Stimulated activated CD8-positive, alpha-beta memory T cell treated with anti-CD3 and anti-CD28 coated beads, Interleukin-15, amount 100 ng/mL, for 4 hours (primary cell): ENCODE data around the gene CD244.
"Not testable (repeated sequence)": the region's sequence is repeated elsewhere in the genome, so short reads cannot be mapped to it uniquely, and the experiment has no call there.

Experiments
- DNase-seq, 2 donors: peaks; one replicate each; pipeline ENCODE4 v3.0.0-alpha.2; 2020; ENCODE audit warnings: low read depth in 2 of 2

Gene CD244

DNA sequence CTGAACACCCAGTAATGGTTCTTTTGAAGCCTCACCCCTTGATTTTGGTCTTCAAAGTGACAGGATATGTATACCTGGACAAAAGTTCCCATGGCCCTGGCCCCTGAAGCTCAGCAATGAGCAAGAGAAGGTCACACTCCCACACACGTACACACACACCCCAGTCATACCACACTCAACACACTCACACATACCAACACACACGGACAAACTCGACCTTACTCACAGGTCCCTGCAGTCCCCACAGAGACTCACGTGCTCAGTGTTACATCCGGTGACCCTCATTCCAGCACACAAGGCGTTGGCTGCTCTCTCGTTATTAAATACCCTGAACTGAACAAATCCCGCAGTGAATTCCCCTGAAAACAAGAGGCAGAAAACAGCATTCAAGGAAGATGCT is 16.4 kb upstream of the CD244 start:
- DNase-seq = no peak

DNA sequence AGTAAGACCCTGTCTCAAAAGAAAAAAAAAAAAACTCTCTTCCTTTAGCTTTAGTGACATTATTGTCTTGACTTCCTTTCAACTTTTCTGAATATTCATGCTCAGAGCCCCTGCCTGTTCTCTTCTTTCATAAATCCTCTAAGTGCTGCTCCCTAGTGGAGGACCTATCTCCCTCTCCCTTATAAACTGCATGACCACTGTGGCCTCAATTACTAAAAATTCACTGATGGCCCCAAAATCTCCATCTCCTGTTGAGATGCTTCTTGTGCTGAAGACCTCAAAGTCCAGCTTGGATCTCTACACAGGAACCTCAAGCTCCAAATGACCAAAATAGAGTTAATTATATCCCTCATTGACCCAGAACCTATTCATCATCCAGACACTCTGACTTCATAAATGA is 14.5 kb upstream of the CD244 start:
- DNase-seq = no peak

DNA sequence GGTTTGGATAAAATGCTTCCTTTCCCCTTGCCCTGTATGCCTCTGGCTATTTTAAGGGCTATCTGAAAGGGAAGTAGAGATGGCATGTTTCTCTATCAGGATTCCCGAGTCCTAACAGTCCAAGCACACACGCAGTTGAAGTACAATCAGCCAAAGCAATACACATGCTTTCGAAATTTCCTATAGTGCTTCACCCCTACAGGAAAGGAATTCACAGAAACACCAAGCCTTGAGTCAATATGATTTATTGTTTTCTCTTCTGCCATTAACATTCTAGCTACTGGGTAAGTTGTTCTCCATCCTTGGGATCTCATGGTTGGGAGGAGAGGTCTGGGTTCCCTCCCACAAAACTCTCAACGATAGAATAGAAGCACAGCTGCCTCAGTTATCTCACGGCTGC is 13.6 kb upstream of the CD244 start:
- no peak for DNase-seq

DNA sequence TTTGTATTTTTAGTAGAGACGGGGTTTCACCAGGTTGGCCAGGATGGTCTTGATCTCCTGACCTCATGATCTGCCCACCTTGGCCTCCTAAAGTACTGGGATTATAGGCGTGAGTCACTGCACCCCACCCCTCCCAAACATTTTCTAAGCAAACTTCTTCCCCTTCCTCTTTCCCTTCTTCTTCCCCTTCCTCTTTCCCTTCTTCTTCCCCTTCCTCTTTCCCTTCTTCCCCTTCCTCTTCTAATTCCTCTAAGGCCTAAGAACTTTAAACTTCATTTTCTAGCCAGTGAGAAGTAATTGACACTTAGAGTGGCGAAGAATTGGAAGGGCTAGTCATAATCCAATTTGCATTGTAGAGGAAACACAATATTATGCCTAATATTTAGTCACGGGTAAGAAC is 12.9 kb upstream of the CD244 start:
- not testable (repeated sequence) for DNase-seq

DNA sequence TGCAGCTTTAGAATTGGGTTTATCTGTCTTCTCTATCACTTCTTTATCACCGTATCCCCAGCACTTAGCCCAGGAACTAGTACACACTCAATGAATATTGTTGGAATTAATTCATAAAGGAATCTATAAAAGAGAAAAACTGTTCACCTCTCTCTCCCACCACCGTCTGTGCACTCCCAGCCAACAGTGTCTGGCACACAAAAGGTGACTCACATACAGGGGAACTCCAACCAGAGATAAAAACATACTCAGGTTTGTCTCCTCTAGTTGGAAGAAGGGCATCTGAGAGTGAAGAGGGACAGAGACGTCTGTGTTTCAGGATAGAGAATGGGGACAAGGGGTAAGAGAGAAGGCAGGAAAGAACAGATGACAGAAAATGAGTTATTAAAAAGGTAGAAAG is 12.2 kb upstream of the CD244 start:
- no peak for DNase-seq

DNA sequence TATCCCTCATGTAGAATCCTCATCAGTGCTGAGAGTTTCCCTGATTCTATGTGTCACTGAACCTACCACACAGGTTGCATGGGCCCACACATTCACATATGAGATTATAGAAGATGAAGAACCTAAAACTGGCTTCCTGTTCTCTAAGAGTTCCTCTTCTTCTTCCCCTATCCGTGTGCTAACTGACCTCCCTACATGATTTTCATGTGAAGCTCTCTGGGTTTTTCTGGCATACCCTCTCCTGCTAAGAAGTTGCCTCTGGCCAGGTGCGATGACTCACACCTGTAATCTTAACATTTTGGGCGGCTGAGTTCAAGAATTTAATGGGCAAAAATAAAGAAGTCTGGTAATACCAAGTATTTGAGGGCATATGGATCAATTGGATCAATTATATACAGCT is 5.5 kb upstream of the CD244 start:
- no peak for DNase-seq

DNA sequence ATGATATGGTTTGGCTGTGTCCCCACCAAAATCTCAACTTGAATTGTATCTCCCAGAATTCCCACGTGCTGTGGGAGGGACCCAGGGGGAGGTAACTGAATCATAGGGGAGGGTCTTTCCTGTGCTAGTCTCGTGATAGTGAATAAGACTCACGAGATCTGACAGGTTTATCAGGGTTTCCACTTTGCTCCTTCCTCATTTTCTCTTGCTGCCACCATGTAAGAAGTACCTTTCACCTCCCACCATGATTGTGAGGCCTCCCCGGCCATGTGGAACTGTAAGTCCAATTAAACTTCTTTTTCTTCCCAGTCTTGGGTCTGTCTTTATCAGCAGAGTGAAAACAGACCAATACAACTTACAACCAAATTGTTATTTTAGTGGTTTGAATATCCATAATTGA is 5.0 kb upstream of the CD244 start:
- DNase-seq = not testable (repeated sequence)

DNA sequence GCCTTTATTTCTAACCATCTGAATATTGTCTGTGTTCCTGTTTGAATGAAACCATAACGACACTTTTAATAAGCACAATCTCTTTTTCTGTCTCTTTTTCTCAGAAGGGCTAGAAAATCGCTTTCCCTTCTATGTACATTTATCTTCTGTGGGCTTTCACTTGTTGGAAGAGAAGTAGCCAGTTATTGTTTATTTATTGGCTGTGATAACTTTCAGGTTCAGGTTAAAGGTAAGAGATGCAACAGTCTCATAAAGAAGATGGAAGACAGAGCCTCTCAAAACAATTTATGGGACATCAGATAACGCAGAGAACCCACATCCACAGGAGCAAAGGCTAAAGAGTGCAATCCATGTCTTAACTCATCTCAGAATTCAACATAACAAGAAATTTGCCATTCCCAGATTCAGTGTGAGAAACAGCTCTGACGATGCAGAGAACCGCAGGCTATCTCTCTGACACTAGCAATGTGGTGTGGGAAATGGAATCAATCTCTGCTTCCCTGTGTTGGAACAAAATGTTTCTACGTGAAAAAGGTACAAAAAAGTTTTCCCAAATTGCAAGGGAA is 4.1 kb upstream of the CD244 start:
- DNase-seq = no peak

DNA sequence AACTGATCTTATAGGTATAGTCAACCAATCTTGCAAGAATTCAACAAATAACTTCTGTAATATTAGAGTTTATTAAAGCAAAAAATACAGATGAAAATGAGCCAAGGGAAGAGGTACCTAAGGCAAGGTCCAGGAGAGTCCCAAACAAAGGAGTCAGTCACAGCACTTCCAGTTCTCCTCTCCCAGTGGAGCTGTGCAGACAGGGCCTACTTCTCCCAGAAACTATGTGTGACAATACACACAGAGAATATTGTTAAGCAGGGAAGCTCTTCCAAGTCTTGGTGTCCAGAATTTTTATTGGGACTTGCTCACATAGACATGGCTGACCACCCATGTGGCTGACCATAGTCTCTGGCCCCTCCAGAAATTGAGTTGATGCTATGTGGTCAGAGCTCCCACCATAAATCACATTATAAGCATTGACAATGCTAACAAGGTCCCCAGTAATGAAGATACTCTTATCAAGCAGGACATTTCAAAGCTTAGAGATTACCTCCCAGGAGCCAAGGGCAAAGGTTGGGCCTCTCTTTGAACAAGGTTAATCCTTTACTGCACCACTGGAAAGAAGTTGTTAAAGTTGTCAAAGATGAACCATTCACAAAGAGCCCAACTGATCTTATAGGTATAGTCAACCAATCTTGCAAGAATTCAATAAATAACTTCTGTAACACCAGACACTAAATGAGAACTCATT is 3.5 kb upstream of the CD244 start:
- no peak for DNase-seq

DNA sequence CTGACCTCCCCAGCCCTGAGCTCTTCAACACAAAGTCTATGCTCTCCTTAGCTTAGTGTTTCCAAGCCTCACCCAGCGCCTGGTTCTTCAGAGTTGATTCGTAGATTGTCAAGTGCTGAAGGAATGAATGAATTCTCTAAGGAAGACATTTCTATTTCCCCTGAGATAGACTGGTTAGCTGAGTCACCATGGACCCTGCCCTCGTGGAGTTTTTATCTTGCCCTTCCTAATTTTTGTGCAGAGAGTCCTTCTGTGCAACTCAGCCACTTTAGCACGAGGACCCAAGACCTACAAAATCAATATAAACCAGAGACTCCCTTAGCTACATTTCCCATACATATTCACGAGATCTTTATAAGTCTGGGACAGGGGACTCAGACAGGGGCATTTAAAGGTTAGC is 2.6 kb upstream of the CD244 start:
- DNase-seq = no peak

DNA sequence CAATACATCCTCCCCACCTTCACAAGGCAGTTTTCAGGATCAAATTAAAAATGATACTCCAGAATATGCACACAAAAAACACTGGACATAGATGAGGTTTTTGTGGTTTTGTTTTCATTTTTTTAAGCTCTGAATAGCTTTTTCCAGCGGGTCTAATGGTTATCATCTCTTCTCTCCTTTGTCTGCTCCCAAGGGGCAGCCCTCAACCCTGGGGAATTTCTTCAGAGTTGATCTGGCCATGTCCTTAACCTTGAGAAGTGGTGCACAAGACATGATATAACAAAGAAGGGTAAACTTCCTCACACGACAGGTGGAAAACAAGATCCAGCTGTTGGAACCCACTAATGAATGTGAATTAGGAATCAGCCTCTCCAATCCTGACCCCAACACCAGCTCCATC is 1.5 kb upstream of the CD244 start:
- no peak for DNase-seq

DNA sequence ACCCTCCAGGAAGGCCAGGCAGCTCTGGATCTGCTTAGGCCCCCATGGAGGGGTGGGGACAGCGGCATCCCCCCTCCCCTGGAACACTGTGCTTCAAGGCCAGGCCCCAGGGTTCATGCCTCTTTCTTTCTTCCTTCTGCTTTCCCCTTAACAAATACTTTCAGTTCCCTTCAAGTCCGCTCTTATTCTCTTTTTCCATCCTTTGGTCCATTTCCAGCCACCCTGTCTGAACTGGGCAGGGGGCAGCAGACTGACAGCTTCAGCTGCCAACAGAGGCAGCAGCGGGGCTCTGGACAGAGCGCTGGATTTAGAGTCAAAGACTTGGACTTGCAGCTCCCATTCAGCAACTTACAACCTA is 1.1 kb upstream of the CD244 start:
- no peak for DNase-seq

DNA sequence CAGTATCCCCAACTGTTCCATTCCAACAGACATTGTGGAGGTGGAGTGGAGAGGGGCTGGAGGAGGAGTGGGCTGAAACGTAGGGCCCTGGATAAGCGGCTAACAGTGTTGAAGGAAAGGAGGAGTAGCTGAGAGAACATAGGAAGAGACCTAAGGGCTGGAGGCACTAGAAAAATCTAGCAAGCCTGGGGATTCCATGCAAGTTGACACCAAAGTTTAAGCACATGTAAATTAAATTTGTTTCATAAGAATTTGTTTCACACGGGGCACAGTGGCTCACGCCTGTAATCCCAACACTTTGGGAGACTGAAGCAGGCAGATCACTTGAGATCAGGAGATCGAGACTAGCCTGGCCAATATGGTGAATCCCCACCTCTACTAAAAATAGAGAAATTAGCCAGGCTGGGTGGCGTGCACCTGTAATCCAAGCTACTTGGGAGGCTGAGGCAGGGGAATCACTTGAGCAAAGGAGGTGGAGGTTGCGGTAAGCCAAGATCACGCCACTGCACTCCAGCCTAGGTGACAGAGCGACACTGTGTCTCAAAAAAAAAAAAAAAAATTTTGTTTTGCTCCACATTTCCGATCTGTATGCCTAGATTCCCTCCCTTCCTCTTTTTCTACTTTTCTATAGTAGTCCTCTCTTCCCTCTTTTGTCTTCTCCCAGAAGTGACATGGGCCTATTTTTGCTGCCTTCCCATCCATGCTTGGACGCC is 530 bp upstream of the CD244 start:
- no peak for DNase-seq

DNA sequence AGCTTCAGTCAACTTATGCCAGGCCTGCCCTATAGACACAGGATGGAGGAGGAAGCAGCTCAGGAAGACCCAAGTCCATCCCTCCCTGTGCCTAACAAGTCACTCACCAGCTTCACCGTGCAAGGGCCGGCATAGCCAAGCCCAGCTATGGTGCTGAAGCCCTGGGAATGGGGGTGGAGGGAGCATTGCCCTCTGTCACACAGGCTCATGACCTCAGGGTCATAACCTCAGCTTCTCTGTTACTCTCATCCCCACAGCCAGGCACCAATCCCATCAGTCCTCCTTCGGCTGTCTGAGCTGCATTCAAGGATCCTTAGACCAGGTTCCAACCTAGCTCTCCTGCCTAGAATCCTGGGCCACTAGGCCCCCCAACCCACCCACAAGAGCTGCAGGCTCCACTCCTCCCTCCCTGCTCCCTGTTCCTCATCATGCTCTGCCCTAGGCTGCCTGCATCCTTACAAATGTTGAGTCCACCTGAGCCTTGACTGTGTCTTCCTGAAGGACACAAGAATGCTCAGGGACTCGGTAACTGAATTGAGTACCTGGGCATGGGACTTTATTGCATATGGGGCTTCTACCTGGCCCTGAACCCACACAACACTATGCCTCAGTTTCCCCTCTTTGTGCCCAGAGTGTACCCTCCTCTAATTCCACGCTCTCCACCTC is 1.7 kb downstream of the CD244 start:
- DNase-seq = no peak

DNA sequence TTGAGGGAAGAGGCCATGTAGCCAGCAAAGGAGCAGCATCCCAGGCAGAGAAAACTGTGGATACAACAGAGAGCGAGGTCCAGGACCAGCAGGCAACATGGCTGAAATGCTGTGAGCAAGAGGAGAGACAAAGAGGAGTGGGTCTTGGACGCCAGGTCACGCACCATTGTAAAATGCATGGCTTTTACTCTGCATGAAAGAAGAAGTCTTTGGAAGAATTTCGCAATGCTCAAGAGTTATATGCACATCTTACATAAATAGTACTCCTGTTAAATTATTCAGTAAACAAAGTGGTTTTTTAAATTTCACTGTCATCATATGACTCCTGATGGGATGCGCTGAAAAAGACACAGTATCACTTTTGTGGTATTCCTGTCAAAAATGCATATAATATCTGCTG is 3.5 kb downstream of the CD244 start:
- no peak for DNase-seq

DNA sequence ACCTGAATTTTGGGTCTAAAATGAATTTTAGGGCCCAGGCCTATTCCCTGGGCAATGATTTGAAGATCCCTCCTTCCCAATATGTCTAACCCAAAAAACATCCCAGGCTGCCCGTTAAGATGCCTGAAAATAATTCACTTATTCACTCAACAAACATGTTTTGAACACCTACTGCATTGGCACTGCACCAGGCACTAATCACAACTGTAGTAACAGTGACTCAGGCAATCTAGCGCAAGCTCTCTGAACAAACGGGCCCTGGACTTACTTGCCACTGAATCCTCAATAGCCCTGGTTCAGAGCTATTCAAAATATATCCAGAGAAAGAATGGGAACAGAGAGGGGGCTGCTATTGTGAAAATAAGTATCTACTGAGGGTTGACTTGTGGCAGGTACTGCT is 4.2 kb downstream of the CD244 start:
- DNase-seq = no peak

DNA sequence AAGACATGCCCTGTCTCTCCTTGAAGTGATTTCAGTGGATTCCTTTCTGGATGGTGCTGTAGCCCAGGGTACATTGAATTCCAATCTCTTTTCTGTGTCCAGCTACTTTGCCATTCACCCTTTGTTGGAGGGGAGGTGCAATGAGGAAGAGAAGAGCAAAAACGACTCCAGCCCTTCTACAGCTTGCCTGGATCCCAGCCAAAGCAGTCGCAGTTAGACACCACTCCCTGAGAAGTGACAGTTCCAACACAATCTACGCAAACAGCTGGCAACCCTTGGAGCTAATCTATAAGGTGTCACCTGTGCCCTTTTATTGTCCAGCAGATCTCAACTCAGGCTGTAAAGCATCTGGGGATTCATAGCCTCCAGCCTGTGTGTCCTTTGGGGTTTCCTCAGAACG is 4.6 kb downstream of the CD244 start:
- DNase-seq = no peak

DNA sequence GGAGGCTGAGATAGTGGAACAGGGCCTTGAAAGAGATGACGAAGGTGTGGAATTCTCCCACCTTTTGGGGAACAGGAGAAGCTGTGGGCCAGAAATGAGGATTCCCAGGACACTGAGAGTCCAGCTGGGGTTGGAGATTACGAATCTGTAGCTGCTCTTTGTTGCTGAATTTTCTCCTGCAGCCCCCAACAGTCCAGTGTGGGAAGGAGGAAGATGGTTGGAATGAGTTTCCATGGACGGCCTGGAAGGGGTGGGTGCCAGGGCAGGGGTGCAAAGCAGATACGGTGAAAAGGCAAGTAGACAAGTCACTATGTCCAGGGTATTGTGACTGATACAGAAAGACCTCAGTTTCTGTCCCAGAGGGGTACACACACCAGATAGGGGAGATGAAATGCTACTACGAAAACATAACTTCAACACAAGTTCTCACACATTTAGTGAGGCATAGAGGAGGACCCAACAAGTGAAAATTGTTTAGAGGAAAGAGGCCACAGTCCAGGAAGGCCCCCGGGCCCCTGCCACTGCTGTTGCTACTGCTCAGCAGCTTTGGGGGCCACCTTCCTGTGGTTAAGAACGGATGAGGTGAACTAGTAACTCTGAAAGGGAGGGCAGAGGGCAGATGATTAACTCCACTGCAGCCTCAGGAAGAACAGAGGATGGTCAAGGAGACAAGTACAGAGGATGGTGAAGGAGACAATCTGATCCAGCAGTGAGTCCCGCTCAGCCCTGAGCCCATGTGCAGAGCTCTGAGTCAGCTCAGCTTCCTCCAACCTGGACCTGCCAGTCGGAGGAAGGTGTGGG is 7.3 kb downstream of the CD244 start:
- no peak for DNase-seq

DNA sequence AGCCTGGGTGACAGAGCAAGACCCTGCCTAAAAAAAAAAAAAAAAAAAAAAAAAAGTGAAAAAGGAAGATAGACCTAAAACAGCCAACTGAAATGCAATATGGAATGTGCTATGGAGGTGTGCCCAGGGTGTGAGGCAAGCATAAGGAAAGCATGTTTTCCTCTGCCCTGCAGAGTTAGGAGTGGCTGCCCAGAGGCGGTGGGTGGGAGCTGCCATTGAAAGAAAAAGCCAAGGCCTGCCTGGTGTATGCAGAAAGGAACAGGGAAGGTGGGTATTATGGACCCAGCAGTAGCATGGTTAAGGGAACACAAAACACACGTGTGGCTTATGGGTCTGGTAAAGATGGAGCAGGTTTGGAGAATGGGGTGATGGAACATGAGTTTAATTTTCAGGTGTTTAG is 8.9 kb downstream of the CD244 start:
- DNase-seq = no peak

DNA sequence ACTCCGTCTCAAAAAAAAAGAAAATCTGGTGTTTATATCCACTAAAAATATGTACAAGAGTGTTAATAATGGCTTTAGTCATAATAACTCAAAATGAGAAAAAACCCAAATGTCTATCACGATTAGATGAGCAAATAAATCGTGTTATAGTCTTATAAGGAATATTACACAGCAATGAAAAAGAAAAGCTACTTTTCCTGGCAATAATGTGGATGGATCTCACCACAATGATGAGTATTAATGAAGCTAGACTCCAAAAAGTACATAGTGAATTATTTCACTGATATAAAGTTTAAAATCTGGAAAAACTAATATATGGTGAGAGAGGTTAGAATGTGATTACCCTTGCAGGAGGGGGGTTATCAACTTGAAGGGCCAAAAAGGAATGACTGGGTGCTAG is 9.7 kb downstream of the CD244 start:
- DNase-seq = no peak

DNA sequence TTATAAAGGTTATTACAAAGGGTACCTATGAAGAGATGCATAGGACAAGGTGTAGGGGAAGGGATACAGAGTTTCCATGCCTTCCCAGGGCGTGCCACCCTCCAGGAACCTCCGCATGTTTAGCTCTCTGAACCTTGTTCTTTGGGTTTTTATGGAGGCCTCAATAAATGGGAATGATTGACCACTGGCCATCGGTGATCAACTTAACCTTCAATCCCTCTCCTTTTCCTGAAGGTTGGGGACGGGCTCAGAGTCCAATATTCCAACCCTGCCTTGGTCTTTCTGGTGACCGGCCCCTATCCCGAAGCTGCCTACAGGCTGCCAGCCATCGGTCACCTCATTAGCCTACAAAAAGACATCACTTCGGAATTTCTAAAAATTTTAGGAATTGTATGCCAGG is 11.7 kb downstream of the CD244 start:
- no peak for DNase-seq

DNA sequence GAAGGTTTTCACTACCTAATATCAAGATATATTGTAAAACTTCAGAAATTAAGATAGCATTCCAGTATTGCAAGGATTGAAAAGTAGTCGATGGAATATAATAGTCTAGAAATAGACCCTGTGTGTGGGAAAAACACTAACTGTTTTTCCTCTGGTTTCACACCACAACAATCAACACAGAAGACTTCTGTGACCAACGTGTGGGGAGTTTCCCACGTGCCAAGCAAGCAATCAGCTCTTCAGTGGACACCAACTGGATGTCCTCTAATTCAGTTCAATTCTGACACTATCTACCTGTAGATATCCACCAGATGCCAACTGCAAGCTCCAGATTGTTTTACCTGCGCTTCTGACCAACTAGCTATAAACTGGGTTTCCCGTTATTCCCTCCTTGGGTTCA is 12.1 kb downstream of the CD244 start:
- DNase-seq = no peak
